NCI-H526 (cell line): ENCODE results near the gene PCSK6.
"Not testable (repeated sequence)": the region's sequence is repeated elsewhere in the genome, so short reads cannot be mapped to it uniquely, and the experiment has no call there.

Experiments used
- DNase-seq, 2 experiments: peaks; one replicate each; lab custom pipeline; 2025; lab: John Stamatoyannopoulos, UW

The PCSK6 gene

GRCh38 chr15:101463270-101463669, 26.2 kb downstream of the PCSK6 start:
- no peak for DNase-seq

- DNase-seq = no peak
Measured at GRCh38 chr15:101461097-101461496, 28.4 kb downstream of the PCSK6 start.

GRCh38 chr15:101459579-101460300, 29.8 kb downstream of the PCSK6 start:
- DNase-seq = no peak

- no peak for DNase-seq
Measured at GRCh38 chr15:101458908-101459578, 30.5 kb downstream of the PCSK6 start.

GRCh38 chr15:101458158-101458900, 31.2 kb downstream of the PCSK6 start:
- no peak for DNase-seq

- no peak for DNase-seq
Measured at GRCh38 chr15:101457696-101458095, 31.8 kb downstream of the PCSK6 start.

- DNase-seq = no peak
Measured at GRCh38 chr15:101456057-101456739, 33.3 kb downstream of the PCSK6 start.

GRCh38 chr15:101455291-101456025, 34.0 kb downstream of the PCSK6 start:
- DNase-seq = no peak

- not testable (repeated sequence) for DNase-seq
Measured at GRCh38 chr15:101454781-101455180, 34.7 kb downstream of the PCSK6 start.

GRCh38 chr15:101454365-101454764, 35.1 kb downstream of the PCSK6 start:
- DNase-seq = no peak

GRCh38 chr15:101453123-101454120, 36.1 kb downstream of the PCSK6 start:
- DNase-seq = no peak

- DNase-seq = no peak
Measured at GRCh38 chr15:101452572-101452971, 36.9 kb downstream of the PCSK6 start.

GRCh38 chr15:101451846-101452245, 37.7 kb downstream of the PCSK6 start:
- DNase-seq = no peak

GRCh38 chr15:101451266-101451799, 38.2 kb downstream of the PCSK6 start:
- no peak for DNase-seq

GRCh38 chr15:101450403-101451265, 38.9 kb downstream of the PCSK6 start:
- DNase-seq = no peak

GRCh38 chr15:101449471-101450402, 39.8 kb downstream of the PCSK6 start:
- DNase-seq = no peak

GRCh38 chr15:101448336-101448735, 41.2 kb downstream of the PCSK6 start:
- DNase-seq = no peak

- no peak for DNase-seq
Measured at GRCh38 chr15:101447561-101448071, 41.9 kb downstream of the PCSK6 start.
